TTC549 (cell line): ENCODE measurements around the gene CPLX1.

Source experiments
- FAIRE-seq: peaks from 2 replicates; lab custom pipeline; 2012; peaks lifted over from hg19 to GRCh38; lab: Jason Lieb, UNC

CPLX1 gene

GRCh38 chr4:832108-832507 is 6.2 kb upstream of the CPLX1 start:
- FAIRE-seq = no peak

DNA sequence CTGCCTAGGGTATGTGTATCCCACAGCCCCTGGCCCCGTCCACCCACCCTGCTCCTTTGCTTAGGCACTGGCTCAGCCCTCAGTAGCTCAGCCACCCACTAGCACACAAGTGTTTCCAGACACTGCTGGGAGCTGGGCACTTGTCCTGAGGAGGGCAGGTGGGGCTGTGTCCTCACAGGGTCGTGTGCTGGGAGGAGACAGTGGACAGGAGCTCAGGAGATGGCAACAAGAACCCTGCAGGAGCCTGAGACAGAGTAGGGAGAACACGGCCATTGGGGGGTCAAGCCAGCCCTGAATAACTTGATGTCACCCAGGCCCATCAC is 5.5 kb upstream of the CPLX1 start:
- FAIRE-seq = no peak

DNA sequence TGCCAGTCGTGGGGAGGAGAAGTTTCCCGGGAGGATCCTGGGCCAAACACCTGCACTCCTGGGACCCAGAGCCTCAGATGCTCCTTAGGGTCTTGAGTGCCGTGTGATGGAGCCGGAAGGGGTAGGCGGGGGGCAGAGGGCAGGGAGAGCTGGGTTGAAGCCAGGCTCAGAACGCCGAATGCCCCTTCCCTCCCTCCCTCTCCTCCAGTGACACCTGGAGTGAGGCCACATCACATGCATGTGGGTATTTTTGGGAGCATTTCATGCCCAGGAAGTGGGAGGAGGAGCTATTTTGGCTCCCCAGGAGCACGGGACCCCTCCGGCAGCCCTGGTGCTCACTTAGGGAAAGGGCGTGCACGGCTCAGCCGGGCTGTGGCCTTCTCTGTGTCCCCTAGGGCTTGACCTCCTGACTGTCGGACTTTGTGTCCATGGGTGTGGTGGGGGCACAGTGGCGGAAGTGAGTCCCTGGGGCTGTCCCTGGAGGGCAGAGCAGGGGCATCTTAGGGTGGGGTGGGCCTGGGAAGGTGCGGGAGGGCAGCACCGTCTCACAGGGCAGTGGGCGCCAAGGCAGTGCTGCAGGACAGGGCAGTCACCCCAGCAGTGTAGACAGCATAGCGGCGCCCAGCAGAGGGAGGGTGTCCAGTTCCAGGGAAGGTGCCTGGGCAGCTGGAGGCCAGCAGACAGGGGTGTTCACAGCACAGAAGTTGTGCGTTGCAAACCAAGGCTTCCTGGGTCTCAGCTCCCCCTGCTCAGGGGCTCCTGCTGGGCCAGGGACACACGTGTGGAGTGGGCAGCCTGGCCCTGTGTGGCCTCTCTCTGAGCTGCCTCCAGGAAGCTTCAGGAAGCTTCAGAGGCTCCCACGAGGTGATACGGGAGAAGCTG is 4.9 kb upstream of the CPLX1 start:
- no peak for FAIRE-seq

DNA sequence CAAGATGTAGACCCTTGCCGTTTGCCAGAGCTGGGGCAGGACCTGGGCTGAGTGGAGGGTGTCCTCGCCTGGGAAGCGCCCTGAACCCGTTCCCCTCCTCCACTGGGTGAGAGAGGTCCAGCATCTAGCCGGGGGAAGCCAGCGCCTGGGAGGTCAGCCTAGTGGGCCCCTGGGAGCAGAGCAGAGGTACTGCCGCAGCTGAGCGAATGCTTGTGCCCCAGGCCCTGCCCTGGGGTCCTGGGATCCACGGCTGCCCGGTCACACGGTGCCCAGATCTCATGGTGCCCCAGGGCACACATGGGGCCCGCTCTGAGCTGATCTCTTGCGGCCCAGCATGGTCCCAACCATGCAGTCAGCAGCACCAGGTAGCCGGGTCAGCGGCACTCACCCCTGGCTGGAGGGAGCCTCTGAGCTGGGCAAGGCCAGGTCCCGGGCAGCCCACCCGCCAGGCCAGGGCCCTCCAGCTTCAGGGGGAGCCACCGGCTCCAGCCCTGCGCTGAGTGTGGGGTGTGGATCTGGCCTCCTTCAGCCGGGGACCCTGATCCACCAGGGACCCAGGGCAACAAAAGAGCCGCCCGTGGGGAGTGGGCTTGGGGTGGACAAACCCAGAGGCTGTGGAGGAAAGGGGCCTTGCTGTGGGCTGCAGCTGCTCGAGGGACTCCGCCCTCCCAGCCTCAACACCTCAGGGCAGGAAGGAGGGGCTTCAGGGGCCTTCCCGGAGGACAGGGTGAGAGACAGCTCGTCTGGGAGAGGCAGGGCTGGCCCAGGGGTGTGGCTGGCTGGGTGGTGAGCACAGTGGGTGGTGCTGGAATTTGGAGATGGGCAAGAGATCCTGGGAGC is 4.1 kb upstream of the CPLX1 start:
- FAIRE-seq = no peak

- FAIRE-seq = no peak
These were observed 3.4 kb upstream of the CPLX1 start for GRCh38 chr4:829291-829690.

DNA sequence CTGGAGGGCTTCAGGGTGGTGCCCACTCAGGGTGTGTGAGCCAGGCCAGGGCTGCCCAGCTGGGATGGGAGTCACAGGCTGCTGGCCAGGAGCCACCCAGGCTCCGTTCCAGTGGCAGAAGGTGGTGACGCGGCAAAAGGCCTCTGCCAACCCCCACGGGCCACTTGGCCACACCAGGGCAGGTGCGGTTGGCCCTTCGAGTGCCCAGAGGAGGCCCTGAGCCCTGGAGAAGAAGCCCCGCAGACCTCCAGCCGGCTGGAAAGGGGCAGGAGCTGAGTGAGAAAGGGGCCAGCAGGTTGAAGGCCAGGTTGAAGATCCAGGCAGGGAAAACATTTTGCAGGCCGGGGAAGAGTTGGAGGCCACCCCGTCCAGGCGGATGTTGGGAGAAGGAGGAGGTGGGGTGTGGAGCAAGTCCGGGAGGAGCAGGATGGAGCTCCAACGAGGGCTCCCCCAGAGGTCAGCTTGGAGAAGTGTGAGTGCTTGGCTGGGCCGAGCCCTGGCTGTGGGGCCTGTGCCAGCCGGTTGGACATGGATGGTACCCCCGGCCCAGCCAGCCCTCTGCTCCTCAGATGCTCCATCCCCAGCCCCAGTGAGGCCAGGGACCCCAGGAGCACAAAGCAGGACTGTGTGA is 2.8 kb upstream of the CPLX1 start:
- no peak for FAIRE-seq

- no peak for FAIRE-seq
These were observed 1.5 kb upstream of the CPLX1 start for GRCh38 chr4:827209-828081.

GRCh38 chr4:826508-827208 is 729 bp upstream of the CPLX1 start:
- FAIRE-seq = no peak

DNA sequence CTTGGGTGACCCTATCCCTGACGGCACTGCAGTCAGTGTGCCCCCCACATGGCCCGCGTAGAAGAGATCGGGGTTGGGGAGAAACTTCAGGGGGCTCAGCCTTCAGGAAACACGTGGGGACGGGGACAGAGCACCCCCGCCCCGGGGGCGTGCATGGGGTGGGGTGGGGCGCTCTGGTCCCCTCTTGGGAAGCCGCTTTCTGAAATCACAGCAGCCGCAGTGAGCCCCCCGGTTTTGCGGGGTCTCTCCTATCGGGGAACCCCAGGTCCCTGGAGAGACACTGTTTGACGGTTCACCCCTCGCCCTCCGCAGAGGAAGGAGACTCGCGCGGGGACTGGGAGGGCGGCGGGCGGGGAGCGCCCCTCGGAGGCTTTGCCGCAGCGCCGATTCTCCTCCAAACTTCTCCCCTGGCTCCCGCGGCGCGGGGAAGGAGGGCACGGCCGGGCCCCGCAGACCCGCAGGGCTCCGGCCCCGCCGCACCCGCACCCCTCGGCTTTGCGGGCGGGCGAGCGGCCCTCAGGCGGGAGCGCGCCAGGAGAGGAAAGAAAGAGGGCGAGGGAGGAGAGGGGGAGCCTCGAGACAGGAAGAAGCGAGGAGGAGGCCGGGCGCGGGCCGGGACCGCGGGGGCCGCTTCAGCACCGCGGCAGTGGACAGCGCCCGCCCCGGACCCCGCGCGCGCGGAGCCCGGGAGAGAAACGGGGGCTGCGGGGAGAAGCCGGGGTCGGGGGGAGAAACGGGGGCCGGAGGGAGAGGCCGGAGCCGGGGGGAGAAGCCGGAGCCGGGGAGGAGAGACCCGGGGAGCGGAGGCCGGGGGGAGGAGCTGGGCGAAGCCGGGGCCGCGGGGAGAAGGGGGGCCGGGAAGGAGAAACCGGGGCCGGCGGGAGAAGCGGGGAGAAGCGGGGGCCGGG is 612 bp downstream of the CPLX1 start:
- no peak for FAIRE-seq

DNA sequence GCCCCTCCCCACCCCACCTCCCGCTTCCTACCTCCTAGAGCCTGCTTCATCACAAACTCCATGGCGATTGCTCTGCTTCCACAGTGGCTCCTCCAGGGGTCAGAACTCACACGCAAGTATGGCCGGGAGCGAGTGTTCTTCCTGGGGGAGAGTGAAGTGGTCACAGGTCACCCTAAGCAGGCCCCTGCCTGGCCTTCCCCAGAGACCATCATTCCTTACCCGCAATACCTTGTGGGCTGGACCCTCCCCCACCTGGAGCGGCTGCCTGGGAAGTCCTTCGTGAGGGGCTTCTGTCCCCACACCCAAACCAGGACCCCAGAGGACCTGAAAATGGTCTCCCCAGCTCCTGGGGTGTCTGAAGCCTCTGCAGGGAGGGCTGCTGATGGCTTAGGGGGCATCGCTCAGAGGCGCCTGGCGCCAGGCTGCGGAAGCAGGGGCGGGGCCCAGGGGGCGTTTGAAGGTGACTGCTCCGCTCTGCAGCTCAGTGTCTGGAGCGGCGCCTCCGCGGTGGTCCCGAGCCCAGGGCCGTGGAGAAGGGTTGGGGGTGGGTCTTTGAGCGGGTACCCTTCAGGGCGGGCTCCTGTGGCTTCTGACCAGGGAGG is 1.4 kb downstream of the CPLX1 start:
- no peak for FAIRE-seq

DNA sequence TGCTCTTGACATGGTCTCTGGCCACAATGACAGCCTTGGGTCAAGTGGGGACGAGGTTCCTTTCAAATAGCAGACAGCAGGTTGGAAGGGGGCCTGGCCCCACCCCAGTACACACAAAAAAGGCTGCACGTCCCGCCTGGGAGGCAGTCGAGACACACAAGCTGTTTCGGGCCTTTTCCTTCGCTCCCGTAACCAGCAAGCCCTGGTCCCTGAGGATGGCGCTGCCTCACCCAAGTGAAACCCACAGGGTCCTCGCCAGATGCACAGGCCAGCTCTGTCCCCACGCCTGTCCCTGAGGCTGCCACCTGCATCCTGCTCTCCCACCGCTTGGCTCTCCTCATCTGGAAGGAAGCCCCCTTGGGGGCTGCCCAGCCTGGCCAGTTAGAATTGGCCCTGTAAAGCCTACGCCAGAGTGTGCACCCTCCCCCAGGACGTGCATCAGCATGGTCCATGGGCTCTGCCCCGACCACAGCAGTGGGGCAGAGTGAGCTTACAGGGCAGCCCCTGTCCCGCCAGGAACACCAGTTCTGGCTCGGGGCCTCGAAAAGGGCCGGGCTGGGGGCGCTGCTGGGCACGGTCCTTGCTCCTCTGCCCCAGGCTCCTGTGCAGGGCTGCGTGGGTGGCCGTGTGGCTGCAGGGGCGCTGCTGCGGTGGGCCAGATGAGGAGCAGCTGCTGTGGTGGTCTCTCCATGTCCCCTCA is 2.0 kb downstream of the CPLX1 start:
- no peak for FAIRE-seq

DNA sequence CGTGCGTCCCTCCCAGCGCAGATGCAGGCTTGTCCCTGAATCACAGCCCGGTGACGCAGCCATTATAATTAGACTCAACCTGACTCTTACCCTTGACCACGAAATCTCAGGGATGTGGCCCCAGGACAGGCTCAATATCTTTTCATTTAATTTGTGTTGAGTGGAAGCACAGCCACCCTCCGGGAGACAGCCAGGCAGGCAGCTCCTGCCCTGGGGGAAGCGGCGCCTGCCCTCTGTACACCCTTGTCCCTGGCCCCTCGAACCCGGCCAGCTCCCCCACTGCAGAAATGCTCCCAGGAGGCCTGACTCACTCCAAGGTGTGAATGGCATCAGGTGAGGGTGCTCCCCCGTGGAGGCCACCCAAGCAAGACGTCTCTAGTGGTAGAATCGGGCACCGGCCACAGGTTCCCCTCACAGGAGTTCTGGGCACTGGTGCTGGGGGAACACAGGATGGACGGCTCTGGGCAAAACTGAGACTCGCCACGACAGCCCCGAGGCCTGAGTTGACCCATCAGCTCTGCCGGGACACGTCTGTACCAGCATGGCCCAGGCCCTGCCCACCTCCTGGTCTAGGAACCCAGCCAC is 2.7 kb downstream of the CPLX1 start:
- no peak for FAIRE-seq

DNA sequence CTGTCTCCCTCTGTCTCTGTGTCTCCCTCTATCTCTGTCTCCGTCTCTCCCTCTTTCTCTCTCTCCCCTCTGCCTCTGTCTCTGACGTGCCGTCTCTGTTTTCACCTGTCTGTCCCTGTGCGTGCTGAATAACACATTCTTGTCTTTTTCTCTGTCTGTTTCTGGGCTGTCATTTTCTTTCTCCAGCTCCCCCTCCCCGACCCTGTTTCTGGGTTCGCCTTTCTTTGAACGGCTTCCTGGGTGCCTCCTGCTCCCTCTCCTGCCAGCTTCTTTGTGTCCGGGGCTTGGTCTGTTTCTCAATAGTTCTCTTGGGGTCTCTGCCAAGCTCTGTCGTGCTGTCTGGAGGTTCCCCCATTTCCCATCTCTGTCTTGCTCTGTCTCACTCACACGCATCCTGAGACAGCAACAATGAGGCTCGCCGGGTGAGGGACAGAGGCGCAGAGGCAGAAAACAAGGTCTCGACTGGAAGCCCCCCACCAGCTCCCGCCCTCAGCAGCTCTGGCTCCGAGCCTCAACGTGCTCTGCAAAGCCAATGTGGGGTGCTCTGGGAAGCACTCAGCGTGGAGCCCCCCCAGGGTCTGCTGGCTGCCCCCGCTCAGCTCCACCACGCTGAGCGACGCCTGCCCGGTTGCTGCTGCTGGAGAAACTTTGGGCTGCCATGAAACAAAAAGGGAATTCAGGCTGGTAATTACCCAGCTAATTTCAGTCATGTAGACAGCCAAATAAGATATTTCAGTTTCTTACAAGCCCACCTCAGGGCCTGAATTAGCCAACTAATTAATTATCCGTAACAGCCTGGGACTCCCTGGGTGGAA is 3.4 kb downstream of the CPLX1 start:
- FAIRE-seq = no peak

GRCh38 chr4:821631-822030 is 4.3 kb downstream of the CPLX1 start:
- FAIRE-seq = no peak

DNA sequence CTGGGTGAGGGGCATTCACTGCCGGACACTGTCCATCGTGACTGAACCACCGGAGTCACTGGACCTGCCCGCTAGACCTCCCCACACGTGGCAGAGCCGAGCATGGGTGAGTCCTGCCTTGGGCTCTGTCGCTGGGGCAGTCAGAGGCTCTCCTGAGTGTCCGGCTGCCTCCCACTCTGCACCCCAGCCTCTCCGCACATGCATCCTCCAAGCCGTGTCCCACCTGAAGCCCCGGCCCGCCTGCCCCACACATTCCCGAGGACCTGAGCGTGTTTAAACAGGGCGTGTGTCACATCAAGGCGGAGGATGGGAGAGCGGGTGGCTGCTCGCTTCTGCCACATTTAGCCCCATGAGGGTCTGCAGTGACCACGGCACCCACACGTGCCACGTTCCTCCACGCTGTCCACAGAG is 4.7 kb downstream of the CPLX1 start:
- FAIRE-seq = no peak

DNA sequence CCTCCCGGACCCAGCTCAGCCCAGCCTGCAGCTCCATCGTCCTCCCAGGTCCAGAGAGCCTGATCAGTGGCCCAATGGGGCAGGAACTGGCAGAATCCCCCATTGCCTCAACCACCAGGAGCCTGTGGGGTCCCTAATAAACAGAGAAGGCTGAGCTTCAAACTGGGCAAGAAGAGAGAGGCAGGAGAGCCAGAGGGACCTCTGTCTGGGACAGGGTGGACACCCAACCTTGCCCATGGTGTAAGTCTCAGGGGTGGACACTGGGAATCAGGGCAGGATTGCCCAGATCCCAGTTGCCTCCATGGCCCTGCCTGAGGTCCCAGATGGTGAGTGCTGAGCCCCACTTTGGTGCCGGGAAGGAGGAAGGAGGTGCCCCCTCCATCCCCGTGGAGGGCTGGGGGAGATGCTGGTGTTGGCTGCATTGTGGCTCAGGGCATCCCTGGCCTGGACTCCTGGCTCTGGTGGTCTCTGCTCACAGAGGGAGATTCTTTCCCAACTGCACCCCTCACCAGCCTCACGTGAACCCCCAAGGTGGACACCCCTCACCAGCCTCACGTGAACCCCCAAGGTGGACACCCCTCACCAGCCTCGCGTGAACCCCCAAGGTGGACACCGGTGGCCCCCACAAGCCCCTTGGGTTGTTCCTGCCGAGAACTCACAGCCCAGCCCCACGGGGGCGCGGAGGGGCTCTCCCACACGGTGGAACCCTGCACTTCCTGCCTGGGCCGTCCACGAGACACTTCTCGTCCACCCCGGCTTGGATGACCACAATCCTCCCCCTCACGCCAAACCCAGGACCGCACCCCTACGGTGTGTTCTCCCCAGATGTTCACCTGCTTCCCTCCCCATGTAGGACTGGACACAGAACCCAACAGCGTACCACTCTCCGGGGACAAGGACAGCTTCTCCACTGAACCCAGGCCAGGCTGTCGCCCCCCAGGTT is 5.4 kb downstream of the CPLX1 start:
- no peak for FAIRE-seq
